ENCODE measurements around the gene ARL6IP1. TPM values are rescaled to one million over a fixed set of nuclear protein-coding genes. Genes with fewer than 3 reads are reported as not detected.
"Not testable (repeated sequence)": the region's sequence is repeated elsewhere in the genome, so short reads cannot be mapped to it uniquely, and the experiment has no call there.

The ARL6IP1 gene
- polyA plus RNA-seq, 12 donors, result 63.1 to 199 (median 100) TPM; not detected in 1

DNA sequence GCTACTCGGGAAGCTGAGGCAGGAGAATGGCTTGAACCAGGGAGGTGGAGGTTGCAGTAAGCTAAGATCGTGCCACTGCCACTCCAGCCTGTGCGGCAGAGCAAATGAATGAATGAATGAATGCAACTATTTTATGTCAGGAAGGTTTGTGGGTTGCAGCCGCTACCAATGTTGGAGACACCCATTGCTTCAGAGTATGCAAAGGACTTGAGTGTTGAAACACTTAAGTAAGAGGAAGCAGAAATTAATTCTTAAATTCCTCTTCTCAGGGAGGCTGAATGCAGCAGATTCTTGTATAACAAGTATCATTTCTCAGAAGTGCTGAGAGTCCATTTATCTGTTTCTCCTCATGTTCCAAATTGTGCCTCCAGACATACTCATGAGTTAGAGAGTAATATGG lies 26.7 kb downstream of the ARL6IP1 start:
- DNase-seq, result not testable (repeated sequence)

GRCh38 chr16:18772171-18772570 lies 29.2 kb downstream of the ARL6IP1 start:
- DNase-seq, result not testable (repeated sequence)

GRCh38 chr16:18770336-18770962 lies 30.9 kb downstream of the ARL6IP1 start:
- DNase-seq, result not testable (repeated sequence)

DNA sequence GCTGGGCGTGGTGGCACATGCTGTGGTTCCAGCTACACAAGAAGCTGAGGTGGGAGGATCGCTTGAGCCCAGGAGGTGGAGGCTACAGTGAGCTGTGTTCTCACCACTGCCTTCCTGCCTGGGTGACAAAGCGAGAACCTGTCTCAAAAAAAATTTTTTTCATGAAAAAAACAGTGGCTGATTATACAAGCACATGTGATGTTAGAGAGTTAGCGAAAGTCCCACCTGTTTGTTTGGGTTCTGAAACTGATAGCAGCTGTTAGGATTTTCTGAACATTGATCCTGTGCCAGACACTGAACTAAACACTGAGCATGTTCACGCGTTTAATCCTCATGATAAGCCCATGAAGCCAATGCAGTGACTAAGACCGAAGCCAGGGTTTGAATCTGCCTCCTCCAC lies 34.1 kb downstream of the ARL6IP1 start:
- DNase-seq, result not testable (repeated sequence)

- not testable (repeated sequence) for DNase-seq
These were observed 38.6 kb downstream of the ARL6IP1 start for GRCh38 chr16:18762713-18763112.

DNA sequence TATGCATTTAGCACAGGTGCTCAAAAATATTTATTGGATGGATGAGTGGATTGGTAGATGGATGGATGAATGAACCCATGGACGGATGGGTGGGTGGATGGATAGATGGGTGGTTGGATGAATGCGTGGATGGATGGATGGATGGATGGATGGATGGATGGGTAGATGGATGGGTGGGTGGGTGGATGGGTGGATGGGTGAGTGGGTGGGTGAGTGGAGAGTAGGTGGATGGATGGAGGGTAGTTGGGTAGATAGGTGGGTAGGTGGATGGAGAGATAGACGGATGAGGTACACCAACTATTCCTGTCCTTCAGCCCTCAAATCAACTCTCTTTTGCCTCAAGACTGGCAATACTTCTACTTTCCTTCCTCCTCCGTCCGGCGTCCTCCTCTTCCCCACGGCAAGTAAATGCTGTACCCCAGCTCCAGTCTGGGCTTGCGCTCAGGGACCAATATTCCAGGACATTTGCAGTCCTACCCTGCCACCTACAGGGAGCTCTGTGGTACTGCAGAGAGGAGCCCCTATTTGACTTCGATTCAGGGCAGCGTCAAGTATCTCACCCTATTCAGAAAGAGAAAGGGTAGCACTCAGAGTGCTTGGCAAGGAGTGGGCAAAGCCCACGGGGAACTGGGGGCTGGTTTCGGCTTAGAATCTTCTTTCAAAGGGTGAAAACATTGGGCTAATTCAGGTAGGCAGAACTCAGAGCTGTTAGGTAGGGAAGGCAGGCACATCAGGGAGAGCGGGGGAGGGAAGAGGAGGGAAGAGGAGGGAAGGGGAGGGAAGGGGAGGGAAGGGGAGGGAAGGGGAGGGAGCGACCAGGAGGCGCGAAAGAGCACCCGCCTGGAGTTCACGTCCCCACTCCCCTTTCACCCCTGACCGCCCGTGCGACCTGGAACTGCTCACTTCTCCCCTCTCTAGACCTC lies 41.5 kb downstream of the ARL6IP1 start:
- DNase-seq, result not testable (repeated sequence)

DNA sequence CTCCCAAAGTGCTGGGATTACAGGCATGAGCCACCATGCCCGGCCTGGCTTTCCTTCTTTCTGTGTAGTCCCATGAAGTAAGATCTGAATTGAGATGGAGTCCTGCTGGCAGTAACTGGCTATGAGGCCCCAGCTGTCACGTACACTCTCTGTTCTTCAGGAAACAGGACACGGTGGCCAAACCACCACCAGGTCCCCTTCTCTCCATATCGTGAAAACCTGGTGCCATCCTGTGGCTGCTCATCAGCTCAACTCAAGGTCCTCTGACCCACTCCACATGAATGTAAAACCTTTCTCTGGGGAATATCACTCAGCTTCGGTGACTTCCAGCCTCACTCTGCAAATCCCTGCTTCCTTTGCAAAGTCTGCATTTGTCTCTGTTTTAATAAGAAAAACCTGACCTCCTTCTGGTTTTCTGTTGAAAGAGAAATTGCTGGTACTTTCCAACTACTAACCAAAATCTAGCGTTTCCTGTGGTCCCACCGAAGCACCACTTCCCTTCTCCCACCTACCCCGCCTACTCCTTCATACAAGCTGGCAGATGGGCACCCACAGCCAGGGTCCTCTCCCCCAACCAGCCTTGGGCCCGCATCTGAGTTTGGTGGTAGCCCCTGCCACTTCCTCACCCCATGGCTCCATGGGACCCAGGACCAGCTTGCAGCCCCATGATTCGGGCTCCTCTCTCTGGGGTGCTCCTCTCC lies 43.2 kb downstream of the ARL6IP1 start:
- not testable (repeated sequence) for DNase-seq

DNA sequence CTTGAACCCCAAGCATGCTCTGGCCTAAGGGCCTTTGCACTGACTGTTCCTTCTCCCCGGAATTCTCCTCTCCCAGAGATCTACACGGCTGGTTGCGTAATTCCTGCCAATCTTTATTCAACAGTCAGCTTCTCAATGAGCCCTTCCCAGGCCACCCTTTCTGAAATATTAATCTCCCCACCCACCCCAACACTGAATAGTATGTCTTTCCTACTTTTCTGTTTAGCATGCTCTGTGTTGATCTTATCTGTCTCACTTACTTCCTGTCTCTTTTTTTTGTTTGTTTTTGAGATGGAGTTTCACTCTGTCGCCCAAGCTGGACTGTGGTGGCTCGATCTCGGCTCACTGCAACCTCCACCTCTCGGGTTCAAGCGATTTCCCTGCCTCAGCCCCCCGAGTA lies 44.7 kb downstream of the ARL6IP1 start:
- DNase-seq, result not testable (repeated sequence)

- DNase-seq, result not testable (repeated sequence)
These were observed 58.5 kb downstream of the ARL6IP1 start for GRCh38 chr16:18742870-18743269.

Other genes with a start within 250 kb of the ARL6IP1 start
- gene NOMO2, start 239.5 kb downstream of the ARL6IP1 start, polyA plus RNA-seq (ENCODE audit: insufficient read length in 12 of 12), result 10 to 100 TPM in 11 of 12 donors, not detected in 1; 38.5 to 71.0 (median 58.9) TPM
- gene RPS15A, start 11.2 kb downstream of the ARL6IP1 start, polyA plus RNA-seq (ENCODE audit: insufficient read length in 12 of 12), result 1,000 to 10,000 TPM; 1,448 to 2,680 (median 2,020) TPM
- 10 to 100 TPM; 32.0 to 63.2 (median 48.5) TPM for gene SMG1, start 124.9 kb upstream of the ARL6IP1 start, polyA plus RNA-seq (ENCODE audit: insufficient read length in 12 of 12)
- gene TMC7, start 182.4 kb upstream of the ARL6IP1 start, polyA plus RNA-seq (ENCODE audit: insufficient read length in 12 of 12), result 1 to 10 TPM in 11 of 12 donors, not detected in 1; 1.3 to 6.7 (median 1.7) TPM

Measured in muscle of arm (tissue), 12 donors.